Erythroblast (primary cell): ENCODE measurements around the gene ZNF383.

Experiments
- GATA1 ChIP-seq: IDR thresholded peaks from 2 replicates; pipeline ENCODE4 v1.6.1; 2011; ENCODE audit warnings: low read depth, mild to moderate bottlenecking, control low read depth, low read length, moderate library complexity
- POLR2A ChIP-seq: IDR thresholded peaks from 2 replicates; pipeline ENCODE4 v1.6.1; 2011; ENCODE audit warnings: mild to moderate bottlenecking, low read length

GRCh38 chr19:37221136-37221535 lies 3.1 kb downstream of the ZNF383 start:
- TF ChIP-seq POLR2A (no peak), GATA1 (no peak)
